GM12878 (cell line): ENCODE data around the gene NFE2. TPM values are rescaled to one million over a fixed set of nuclear protein-coding genes. Genes with fewer than 3 reads are reported as not detected.

ENCODE experiments used
- ATAC-seq: fragments of 200-7000 bp; cut with Tn5 transposase; 3 replicates; pipeline ENCODE4 v1.9.1; 2020; ENCODE audit warnings: mild to moderate bottlenecking, moderate library complexity
- BruUV-seq: library from RNA; stranded (reverse); fragments of 400-500 nt; replicated peaks from 2 replicates; lab custom pipeline; 2021; lab: Mats Ljungman, UMichigan
- CTCF ChIA-PET: fragments of 300-600 bp; sonication (Branson Sonifier 250); formaldehyde crosslinking; extraction: SDS; loops from one replicate; lab custom pipeline; 2021; ENCODE audit warnings: inconsistent platforms; lab: Yijun Ruan, JAX
- POLR2A ChIA-PET: fragments of 350-600 bp; formaldehyde crosslinking; extraction: SDS; loops from one replicate; lab custom pipeline; 2021; ENCODE audit warnings: inconsistent platforms; lab: Charles Lee
- RAD21 ChIA-PET: fragments of 300-600 bp; sonication (Branson Sonifier 250); formaldehyde crosslinking; loops from one replicate; lab custom pipeline; 2023; ENCODE audit warnings: antibody characterized with exemption; ENCODE audit not compliant: unreplicated experiment; lab: Charles Lee
- SMC1A ChIA-PET: fragments of 300-600 bp; sonication (Branson Sonifier 250); formaldehyde crosslinking; loops from one replicate; lab custom pipeline; 2023; ENCODE audit not compliant: unreplicated experiment, uncharacterized antibody; lab: Charles Lee
- DNase-seq: peaks from one replicate; pipeline ENCODE4 v3.0.0-alpha.2; 2011; ENCODE audit warnings: low read depth, low spot score
- FAIRE-seq: peaks from 3 replicates; lab custom pipeline; 2011; peaks lifted over from hg19 to GRCh38; lab: Jason Lieb, UNC
- H2AFZ ChIP-seq: 2 replicates; pipeline ENCODE4 v1.6.0; 2011; ENCODE audit warnings: low read depth, low read length, control low read depth; ENCODE audit not compliant: control insufficient read depth
- H3K27ac ChIP-seq: 2 replicates; pipeline ENCODE4 v1.5.1; 2011; ENCODE audit warnings: control low read depth; ENCODE audit not compliant: control insufficient read depth, insufficient read depth
- H3K27me3 ChIP-seq, 2 experiments: replicated peaks in 1 of 2; 2 replicates each; pipeline versions ENCODE4 v1.6.0 to v1.6.1; 2011; ENCODE audit warnings: low read length in 1 of 2; ENCODE audit not compliant: control insufficient read depth in 2 of 2, insufficient read depth in 2 of 2
- H3K36me3 ChIP-seq, 2 experiments: 2 replicates each; pipeline ENCODE4 v1.5.1; 2011; ENCODE audit warnings: low read length in 1 of 2; ENCODE audit not compliant: control insufficient read depth in 2 of 2, insufficient read depth in 2 of 2
- H3K4me1 ChIP-seq: 2 replicates; pipeline ENCODE4 v1.6.1; 2011; ENCODE audit warnings: mild to moderate bottlenecking, low read length, moderate library complexity, mixed read lengths; ENCODE audit not compliant: control insufficient read depth, insufficient read depth
- H3K4me2 ChIP-seq: 2 replicates; pipeline ENCODE4 v1.6.0; 2011; ENCODE audit warnings: control low read depth; ENCODE audit not compliant: control insufficient read depth, insufficient read depth
- H3K4me3 ChIP-seq: fragments of 200-600 bp; sonication (generic); 2 replicates; pipeline ENCODE4 v1.5.1; 2016
- H3K79me2 ChIP-seq: 2 replicates; pipeline ENCODE4 v1.6.0; 2011; ENCODE audit warnings: low read length; ENCODE audit not compliant: control insufficient read depth, insufficient read depth
- H3K9ac ChIP-seq: 2 replicates; pipeline ENCODE4 v1.8.0; 2011; ENCODE audit warnings: low read length, control low read depth, mixed read lengths; ENCODE audit not compliant: control insufficient read depth, insufficient read depth
- H3K9me3 ChIP-seq: replicated peaks from 3 replicates; pipeline ENCODE4 v1.5.1; 2011; ENCODE audit warnings: mild to moderate bottlenecking, low read length; ENCODE audit not compliant: control insufficient read depth, insufficient read depth
- H4K20me1 ChIP-seq: 2 replicates; pipeline ENCODE4 v1.6.0; 2011; ENCODE audit not compliant: control insufficient read depth, insufficient read depth
- BHLHE40 ChIP-seq, 2 experiments: fragments of 450-650 bp in 1 of 2; IDR thresholded peaks; 2 replicates each; pipeline ENCODE4 v1.6.1; 2011 to 2017; ENCODE audit warnings: low read depth in 2 of 2, borderline replicate concordance in 1 of 2, improper control_type of control experiment in 1 of 2, low read length in 1 of 2, mild to moderate bottlenecking in 1 of 2
- BMI1 ChIP-seq: fragments of 450-650 bp; IDR thresholded peaks from 2 replicates; pipeline ENCODE4 v1.6.1; 2016; ENCODE audit warnings: mild to moderate bottlenecking, moderate library complexity, borderline replicate concordance
- CHD2 ChIP-seq: IDR thresholded peaks from 2 replicates; pipeline ENCODE4 v1.6.1; 2011; ENCODE audit warnings: low read depth, low read length, improper control_type of control experiment, borderline replicate concordance
- CREB1 ChIP-seq: IDR thresholded peaks from 2 replicates; pipeline ENCODE4 v1.6.1; 2012; ENCODE audit warnings: low read depth, mild to moderate bottlenecking, inconsistent platforms
- EP300 ChIP-seq, 2 experiments: fragments of 150-350 bp in 1 of 2; IDR thresholded peaks; 2 replicates each; pipeline ENCODE4 v1.6.1; 2011 to 2012; ENCODE audit warnings: low read depth in 2 of 2, low read length in 2 of 2, borderline replicate concordance in 1 of 2, improper control_type of control experiment in 1 of 2, inconsistent platforms in 1 of 2; ENCODE audit not compliant: control insufficient read depth in 1 of 2
- MXI1 ChIP-seq: fragments of 150-350 bp; IDR thresholded peaks from 2 replicates; pipeline ENCODE4 v1.6.1; 2011; ENCODE audit warnings: low read depth, mild to moderate bottlenecking, inconsistent platforms, low read length, improper control_type of control experiment
- PAX5 ChIP-seq: IDR thresholded peaks from 2 replicates; pipeline ENCODE4 v1.6.1; 2011; ENCODE audit warnings: low read depth, low read length, borderline replicate concordance
- RB1 ChIP-seq: fragments of 450-650 bp; formaldehyde crosslinking; IDR thresholded peaks from 2 replicates; pipeline ENCODE4 v1.6.1; 2017; ENCODE audit warnings: mild to moderate bottlenecking, borderline replicate concordance
- TCF12 ChIP-seq: IDR thresholded peaks from 2 replicates; pipeline ENCODE4 v1.6.1; 2011; ENCODE audit warnings: low read depth, mild to moderate bottlenecking, low read length
- TCF3 ChIP-seq: IDR thresholded peaks from 2 replicates; pipeline ENCODE4 v1.6.1; 2012; ENCODE audit warnings: low read depth, mild to moderate bottlenecking, low read length, borderline replicate concordance; ENCODE audit not compliant: insufficient read depth
- WGBS: methylation state at CpG from one replicate; pipeline ENCODE4 v1.1.6; 2016; ENCODE audit warnings: low lambda C conversion rate; ENCODE audit not compliant: insufficient replicate concordance, insufficient coverage; ENCODE audit errors: missing lambda C conversion rate; 5-methylcytosine and 5-hydroxymethylcytosine counted together
- in situ Hi-C: fragments of 300-500 bp; cut with MboI; formaldehyde crosslinking; loops from 9 replicates; pipeline ENCODE4 v1.14.3; 2018; ENCODE audit warnings: mixed read lengths
- intact Hi-C: fragments of 100-400 bp; cut with micrococcal nuclease; formaldehyde crosslinking; loops from one replicate; pipeline ENCODE4 v1.14.2; 2022; ENCODE audit not compliant: unreplicated experiment
- polyA plus RNA-seq, 11 experiments: library from polyadenylated mRNA; depleted of rRNA in 4 of 11; unstranded in 6 of 11; stranded (reverse) in 5 of 11; fragments of >200 nt; fragmentation: Nextera tagmentation in 4 of 11; fragmentation: Illumina TruSeq in 1 of 11; extraction: Ambion mirVana in 4 of 11; extraction: Trizol in 1 of 11; gene quantifications; 1 replicate in 1 of 11; 2 replicates in 10 of 11; pipeline versions ENCODE4 v1.2.1 to v1.2.3, GENCODE V29; 2011 to 2016; ENCODE audit warnings: inconsistent platforms in 2 of 11, missing spikeins in 2 of 11, low read depth in 1 of 11
- total RNA-seq, 4 experiments: library from RNA; depleted of rRNA in 3 of 4; stranded (reverse); fragments of >200 nt in 3 of 4; fragmentation: Illumina TruSeq in 1 of 4; extraction: Trizol in 1 of 4; gene quantifications; 2 replicates each; pipeline versions ENCODE4 v1.2.1 to v1.2.3, GENCODE V29; 2013 to 2021
- TF ChIP-seq, protein P1 (sequence below): IDR thresholded peaks from 2 replicates; pipeline ENCODE4 v1.6.1; 2012; ENCODE audit warnings: low read depth, low read length, improper control_type of control experiment
- TF ChIP-seq, protein P2 (sequence below): IDR thresholded peaks from 2 replicates; pipeline ENCODE4 v1.6.1; 2012; ENCODE audit warnings: improper control_type of control experiment, low read depth, low read length; ENCODE audit not compliant: insufficient replicate concordance
- TF ChIP-seq, protein P3 (sequence below): IDR thresholded peaks from 2 replicates; pipeline ENCODE4 v1.6.1; 2011; ENCODE audit warnings: mild to moderate bottlenecking, low read depth, low read length, moderate library complexity; ENCODE audit not compliant: insufficient replicate concordance

Gene NFE2
- total and polyA plus RNA-seq, 10 of the 15 experiments (the other 5 are each of a cell fraction or from before 2014, with no cell fraction given), result 0.06 to 0.28 TPM; not detected in 8

DNA sequence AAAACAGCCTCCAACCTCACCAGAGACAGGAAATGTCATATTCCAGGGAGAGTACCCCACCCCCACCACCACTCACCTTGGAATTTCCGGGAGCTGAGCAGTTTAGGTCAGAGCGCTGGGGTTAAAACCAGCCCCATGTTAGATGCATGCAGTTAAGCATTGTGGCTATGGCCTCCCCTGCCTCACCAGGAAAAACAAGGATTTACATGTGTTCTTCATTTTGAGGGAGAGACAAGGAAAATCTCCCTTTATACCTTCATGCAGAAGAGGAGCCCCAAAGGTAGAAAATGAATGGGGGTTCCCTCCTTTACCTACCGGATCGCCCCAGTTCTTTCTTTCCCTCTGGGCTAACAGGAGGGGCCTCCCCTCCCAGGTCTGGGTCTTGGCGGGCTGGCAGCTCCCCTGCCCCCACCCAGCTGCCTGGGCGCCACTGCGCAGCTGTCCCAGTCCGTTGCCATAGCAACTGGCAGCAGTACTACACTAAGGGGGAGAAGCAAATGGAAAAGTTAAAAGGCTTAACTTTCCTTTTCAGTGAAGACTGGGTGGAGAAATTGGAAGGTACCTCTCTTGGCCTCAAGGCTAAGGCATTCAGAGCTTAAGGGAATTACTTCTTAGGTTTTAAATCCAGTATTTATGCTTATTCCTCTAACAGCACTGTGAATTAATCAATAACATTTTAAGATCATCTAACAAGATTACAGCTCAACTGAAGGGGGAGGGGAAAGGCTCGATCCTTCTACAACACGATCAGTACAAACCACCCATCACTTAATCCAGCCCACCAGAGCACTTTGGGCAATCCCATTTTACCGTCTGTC, 41.4 kb downstream of the NFE2 start:
- Histone ChIP-seq H3K79me2 (peaks cover 43% of the 10 kb centered on the region), H2AFZ (peak overlapping the region; percentile 63), H4K20me1 (no peaks in the 10 kb centered on the region), H3K27me3 (no peaks in the 10 kb centered on the region), H3K4me2 (peak overlapping the region; percentile 43), H3K9ac (peak overlapping the region; percentile 17; the same call in 1 of the 2 replicates), H3K36me3 (peaks cover 2 to 10% of the 10 kb centered on the region in 2 experiments; a peak in 3 of 4 replicates), H3K27ac (peak overlapping the region; percentile 30), H3K9me3 (no peaks in the 10 kb centered on the region), H3K4me1 (peaks cover 17% of the 10 kb centered on the region), H3K4me3 (peak overlapping the region; percentile 48)
- intact Hi-C loops, result loop anchor here (2.0 kb wide), 1 partner anchor 17 kb away; no protein-coding TSS in a partner anchor
- no TSS peak for BruUV-seq
- WGBS, result 51% methylated on average over 11 of the region's 11 CpGs
- in situ Hi-C loops, result no loop called here
- ATAC-seq, result peak; percentile 97
- FAIRE-seq, result peak; percentile 91
- peak; percentile 42 for DNase-seq
- POLR2A ChIA-PET, result interaction anchor here (0.6 to 3.4 kb wide), 11 partner anchors 8 to 239 kb away, joined by 3 to 60 read pairs (median 6); partner anchors contain the start of genes CBX5, HNRNPA1 and NCKAP1L
- RAD21 ChIA-PET, result interaction anchor here (0.6 to 4.3 kb wide), 11 partner anchors 16 to 227 kb away, joined by 3 to 39 read pairs (median 3); partner anchors contain the start of genes CBX5, COPZ1, HNRNPA1 and HOXC5
- CTCF ChIA-PET, result interaction anchor here (0.5 to 4.7 kb wide), 26 partner anchors 8 to 145 kb away, joined by 3 to 41 read pairs (median 4); partner anchors contain the start of genes CBX5, COPZ1 and HNRNPA1
- SMC1A ChIA-PET, result interaction anchor here (0.7 to 3.3 kb wide), 17 partner anchors 8 to 186 kb away, joined by 3 to 28 read pairs (median 4); partner anchors contain the start of genes CBX5, COPZ1 and HNRNPA1
- TF ChIP-seq RB1 (peak; percentile 89; the same call in 1 of the 2 replicates), EP300 (IDR thresholded peaks at IDR 0.05; ENCODE audit: borderline replicate concordance in 1 of 2, control insufficient read depth in 1 of 2, low read depth in 2 of 2, low read length in 2 of 2) (peak in 1 of 2 experiments; percentile 56; a peak in 1 of 4 replicates), CREB1 (0 out of 2 replicates have a peak, but pooled peaks have one; percentile 6), PAX5 (no peak), TCF12 (peak; percentile 93), TCF3 (peak; percentile 85), MXI1 (peak; percentile 89), BMI1 (peak; percentile 99), BHLHE40 (IDR thresholded peaks at IDR 0.05; ENCODE audit: borderline replicate concordance in 1 of 2, low read depth in 2 of 2, low read length in 1 of 2) (peak; percentile 23 to 24; a peak in 1 of 4 replicates), CHD2 (peak; percentile 86)
- TF ChIP-seq, protein P1, sequence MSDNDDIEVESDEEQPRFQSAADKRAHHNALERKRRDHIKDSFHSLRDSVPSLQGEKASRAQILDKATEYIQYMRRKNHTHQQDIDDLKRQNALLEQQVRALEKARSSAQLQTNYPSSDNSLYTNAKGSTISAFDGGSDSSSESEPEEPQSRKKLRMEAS, result peak; percentile 43; the same call in 1 of the 2 replicates
- TF ChIP-seq, protein P2, sequence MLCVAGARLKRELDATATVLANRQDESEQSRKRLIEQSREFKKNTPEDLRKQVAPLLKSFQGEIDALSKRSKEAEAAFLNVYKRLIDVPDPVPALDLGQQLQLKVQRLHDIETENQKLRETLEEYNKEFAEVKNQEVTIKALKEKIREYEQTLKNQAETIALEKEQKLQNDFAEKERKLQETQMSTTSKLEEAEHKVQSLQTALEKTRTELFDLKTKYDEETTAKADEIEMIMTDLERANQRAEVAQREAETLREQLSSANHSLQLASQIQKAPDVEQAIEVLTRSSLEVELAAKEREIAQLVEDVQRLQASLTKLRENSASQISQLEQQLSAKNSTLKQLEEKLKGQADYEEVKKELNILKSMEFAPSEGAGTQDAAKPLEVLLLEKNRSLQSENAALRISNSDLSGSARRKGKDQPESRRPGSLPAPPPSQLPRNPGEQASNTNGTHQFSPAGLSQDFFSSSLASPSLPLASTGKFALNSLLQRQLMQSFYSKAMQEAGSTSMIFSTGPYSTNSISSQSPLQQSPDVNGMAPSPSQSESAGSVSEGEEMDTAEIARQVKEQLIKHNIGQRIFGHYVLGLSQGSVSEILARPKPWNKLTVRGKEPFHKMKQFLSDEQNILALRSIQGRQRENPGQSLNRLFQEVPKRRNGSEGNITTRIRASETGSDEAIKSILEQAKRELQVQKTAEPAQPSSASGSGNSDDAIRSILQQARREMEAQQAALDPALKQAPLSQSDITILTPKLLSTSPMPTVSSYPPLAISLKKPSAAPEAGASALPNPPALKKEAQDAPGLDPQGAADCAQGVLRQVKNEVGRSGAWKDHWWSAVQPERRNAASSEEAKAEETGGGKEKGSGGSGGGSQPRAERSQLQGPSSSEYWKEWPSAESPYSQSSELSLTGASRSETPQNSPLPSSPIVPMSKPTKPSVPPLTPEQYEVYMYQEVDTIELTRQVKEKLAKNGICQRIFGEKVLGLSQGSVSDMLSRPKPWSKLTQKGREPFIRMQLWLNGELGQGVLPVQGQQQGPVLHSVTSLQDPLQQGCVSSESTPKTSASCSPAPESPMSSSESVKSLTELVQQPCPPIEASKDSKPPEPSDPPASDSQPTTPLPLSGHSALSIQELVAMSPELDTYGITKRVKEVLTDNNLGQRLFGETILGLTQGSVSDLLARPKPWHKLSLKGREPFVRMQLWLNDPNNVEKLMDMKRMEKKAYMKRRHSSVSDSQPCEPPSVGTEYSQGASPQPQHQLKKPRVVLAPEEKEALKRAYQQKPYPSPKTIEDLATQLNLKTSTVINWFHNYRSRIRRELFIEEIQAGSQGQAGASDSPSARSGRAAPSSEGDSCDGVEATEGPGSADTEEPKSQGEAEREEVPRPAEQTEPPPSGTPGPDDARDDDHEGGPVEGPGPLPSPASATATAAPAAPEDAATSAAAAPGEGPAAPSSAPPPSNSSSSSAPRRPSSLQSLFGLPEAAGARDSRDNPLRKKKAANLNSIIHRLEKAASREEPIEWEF, result peak; percentile 36
- TF ChIP-seq, protein P3, sequence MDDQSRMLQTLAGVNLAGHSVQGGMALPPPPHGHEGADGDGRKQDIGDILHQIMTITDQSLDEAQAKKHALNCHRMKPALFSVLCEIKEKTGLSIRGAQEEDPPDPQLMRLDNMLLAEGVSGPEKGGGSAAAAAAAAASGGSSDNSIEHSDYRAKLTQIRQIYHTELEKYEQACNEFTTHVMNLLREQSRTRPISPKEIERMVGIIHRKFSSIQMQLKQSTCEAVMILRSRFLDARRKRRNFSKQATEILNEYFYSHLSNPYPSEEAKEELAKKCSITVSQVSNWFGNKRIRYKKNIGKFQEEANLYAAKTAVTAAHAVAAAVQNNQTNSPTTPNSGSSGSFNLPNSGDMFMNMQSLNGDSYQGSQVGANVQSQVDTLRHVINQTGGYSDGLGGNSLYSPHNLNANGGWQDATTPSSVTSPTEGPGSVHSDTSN, result peak; percentile 5
